GM12891 (cell line): ENCODE measurements around the gene MEX3C.

Experiments used
- POLR2A ChIP-seq: IDR thresholded peaks from 2 replicates; pipeline ENCODE4 v1.6.1; 2011; ENCODE audit warnings: low read depth, low read length, control low read depth
- SPI1 ChIP-seq: IDR thresholded peaks from 2 replicates; pipeline ENCODE4 v1.6.1; 2011; ENCODE audit warnings: low read depth, low read length, control low read depth

GRCh38 chr18:51157215-51157614, 40.3 kb downstream of the MEX3C start:
- TF ChIP-seq POLR2A (no peak), SPI1 (no peak)
